ENCODE measurements around the gene GLB1L3. TPM values are rescaled to one million over a fixed set of nuclear protein-coding genes. Genes with fewer than 3 reads are reported as not detected.

GLB1L3 gene
- total RNA-seq, 2 experiments from 2014 or later, result 11.2 to 11.9 TPM

GRCh38 chr11:134230339-134230738, 45.8 kb upstream of the GLB1L3 start:
- Mint-ChIP-seq H3K27ac (no peak overlapping the region), H3K27me3 (no peaks in the 10 kb centered on the region), H3K36me3 (ENCODE audit: low read depth) (peaks cover 3% of the 10 kb centered on the region), H3K4me3 (no peak overlapping the region), H3K9me3 (no peaks in the 10 kb centered on the region), H3K4me1 (ENCODE audit: low read depth) (peaks cover 65% of the 10 kb centered on the region)
- ChIA-PET CTCF (interaction anchor here (1.0 kb wide), 1 partner anchor 21 kb away, joined by 3 read pairs; no protein-coding TSS in a partner anchor), POLR2A (interaction anchor here (2.4 kb wide), 1 partner anchor 19 kb away, joined by 6 read pairs; no protein-coding TSS in a partner anchor)
- ATAC-seq (no peak), DNase-seq (no peak)
- no peak for TF ChIP-seq CTCF (IDR thresholded peaks at IDR 0.05)
- intact Hi-C loops (cut with micrococcal nuclease), result no loop called here

GRCh38 chr11:134231958-134232659, 44.1 kb upstream of the GLB1L3 start:
- Mint-ChIP-seq H3K9me3 (no peaks in the 10 kb centered on the region), H3K27ac (peak overlapping the region; percentile 21), H3K27me3 (no peaks in the 10 kb centered on the region), H3K36me3 (ENCODE audit: low read depth) (peaks cover 3% of the 10 kb centered on the region), H3K4me1 (ENCODE audit: low read depth) (peaks cover 52% of the 10 kb centered on the region), H3K4me3 (no peak overlapping the region)
- POLR2A ChIA-PET, result interaction anchor here (2.4 kb wide), 1 partner anchor 17 kb away, joined by 6 read pairs; no protein-coding TSS in a partner anchor
- TF ChIP-seq CTCF (IDR thresholded peaks at IDR 0.05), result no peak
- CTCF ChIA-PET, result interaction anchor here (1.1 kb wide), 1 partner anchor 12 kb away, joined by 5 read pairs; no protein-coding TSS in a partner anchor
- DNase-seq (no peak), ATAC-seq (no peak)
- intact Hi-C loops (cut with micrococcal nuclease), result no loop called here

- DNase-seq (no peak), ATAC-seq (no peak)
- Mint-ChIP-seq H3K4me3 (no peak overlapping the region), H3K27me3 (no peaks in the 10 kb centered on the region), H3K36me3 (ENCODE audit: low read depth) (peaks cover 6% of the 10 kb centered on the region), H3K9me3 (no peaks in the 10 kb centered on the region), H3K4me1 (ENCODE audit: low read depth) (peaks cover 36% of the 10 kb centered on the region), H3K27ac (no peak overlapping the region)
- TF ChIP-seq CTCF (IDR thresholded peaks at IDR 0.05), result no peak
- CTCF ChIA-PET, result interaction anchor here (2.1 to 2.7 kb wide), 2 partner anchors 9 to 10 kb away, joined by 11 to 15 read pairs; partner anchors contain the start of genes NCAPD3 and VPS26B
- intact Hi-C loops (cut with micrococcal nuclease), result no loop called here
- POLR2A ChIA-PET, result interaction anchor here (0.6 to 2.6 kb wide), 3 partner anchors 9 to 158 kb away, joined by 3 to 12 read pairs (median 6); partner anchors contain the start of genes NCAPD3 and VPS26B
Measured at GRCh38 chr11:134233729-134234179, 42.4 kb upstream of the GLB1L3 start.

GRCh38 chr11:134235399-134235798, 40.8 kb upstream of the GLB1L3 start:
- DNase-seq, result no peak
- Mint-ChIP-seq H3K36me3 (ENCODE audit: low read depth) (peaks cover 9% of the 10 kb centered on the region), H3K27ac (no peak overlapping the region), H3K9me3 (no peaks in the 10 kb centered on the region), H3K27me3 (no peaks in the 10 kb centered on the region), H3K4me3 (no peak overlapping the region), H3K4me1 (ENCODE audit: low read depth) (peaks cover 21% of the 10 kb centered on the region)
- TF ChIP-seq CTCF (IDR thresholded peaks at IDR 0.05), result no peak
- intact Hi-C loops (cut with micrococcal nuclease), result no loop called here
- POLR2A ChIA-PET, result interaction anchor here (2.6 kb wide), 1 partner anchor 11 kb away, joined by 12 read pairs; the partner anchor contains the start of genes NCAPD3 and VPS26B
- no peak for ATAC-seq
- CTCF ChIA-PET, result interaction anchor here (1.3 to 2.7 kb wide), 3 partner anchors 9 to 27 kb away, joined by 3 to 15 read pairs (median 11); partner anchors contain the start of genes NCAPD3 and VPS26B
